Measurements from ENCODE around the gene RXRB. TPM values are rescaled to one million over a fixed set of nuclear protein-coding genes. Genes with fewer than 3 reads are reported as not detected.

The RXRB gene
- total RNA-seq, 4 donors from 2014 or later: 17.8 to 27.3 (median 24.9) TPM

- WGBS, 2 donors: 81 to 93% methylated on average over 9 of the region's 9 CpGs
- no peak overlapping the region for H3K4me3 ChIP-seq (ENCODE audit: low read depth, poor library complexity, severe bottlenecking)
- TF ChIP-seq POLR2A (IDR thresholded peaks at IDR 0.05): no peak
- TF ChIP-seq, protein P1, sequence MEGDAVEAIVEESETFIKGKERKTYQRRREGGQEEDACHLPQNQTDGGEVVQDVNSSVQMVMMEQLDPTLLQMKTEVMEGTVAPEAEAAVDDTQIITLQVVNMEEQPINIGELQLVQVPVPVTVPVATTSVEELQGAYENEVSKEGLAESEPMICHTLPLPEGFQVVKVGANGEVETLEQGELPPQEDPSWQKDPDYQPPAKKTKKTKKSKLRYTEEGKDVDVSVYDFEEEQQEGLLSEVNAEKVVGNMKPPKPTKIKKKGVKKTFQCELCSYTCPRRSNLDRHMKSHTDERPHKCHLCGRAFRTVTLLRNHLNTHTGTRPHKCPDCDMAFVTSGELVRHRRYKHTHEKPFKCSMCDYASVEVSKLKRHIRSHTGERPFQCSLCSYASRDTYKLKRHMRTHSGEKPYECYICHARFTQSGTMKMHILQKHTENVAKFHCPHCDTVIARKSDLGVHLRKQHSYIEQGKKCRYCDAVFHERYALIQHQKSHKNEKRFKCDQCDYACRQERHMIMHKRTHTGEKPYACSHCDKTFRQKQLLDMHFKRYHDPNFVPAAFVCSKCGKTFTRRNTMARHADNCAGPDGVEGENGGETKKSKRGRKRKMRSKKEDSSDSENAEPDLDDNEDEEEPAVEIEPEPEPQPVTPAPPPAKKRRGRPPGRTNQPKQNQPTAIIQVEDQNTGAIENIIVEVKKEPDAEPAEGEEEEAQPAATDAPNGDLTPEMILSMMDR (IDR thresholded peaks at IDR 0.05): no peak
- intact Hi-C loops (cut with DNase I; ENCODE audit: low total_unique reads): no loop called here
- DNase-seq (ENCODE audit: low spot score in 2 of 2): no peak
Measured at GRCh38 chr6:33170176-33171015, 30.1 kb downstream of the RXRB start.

DNA sequence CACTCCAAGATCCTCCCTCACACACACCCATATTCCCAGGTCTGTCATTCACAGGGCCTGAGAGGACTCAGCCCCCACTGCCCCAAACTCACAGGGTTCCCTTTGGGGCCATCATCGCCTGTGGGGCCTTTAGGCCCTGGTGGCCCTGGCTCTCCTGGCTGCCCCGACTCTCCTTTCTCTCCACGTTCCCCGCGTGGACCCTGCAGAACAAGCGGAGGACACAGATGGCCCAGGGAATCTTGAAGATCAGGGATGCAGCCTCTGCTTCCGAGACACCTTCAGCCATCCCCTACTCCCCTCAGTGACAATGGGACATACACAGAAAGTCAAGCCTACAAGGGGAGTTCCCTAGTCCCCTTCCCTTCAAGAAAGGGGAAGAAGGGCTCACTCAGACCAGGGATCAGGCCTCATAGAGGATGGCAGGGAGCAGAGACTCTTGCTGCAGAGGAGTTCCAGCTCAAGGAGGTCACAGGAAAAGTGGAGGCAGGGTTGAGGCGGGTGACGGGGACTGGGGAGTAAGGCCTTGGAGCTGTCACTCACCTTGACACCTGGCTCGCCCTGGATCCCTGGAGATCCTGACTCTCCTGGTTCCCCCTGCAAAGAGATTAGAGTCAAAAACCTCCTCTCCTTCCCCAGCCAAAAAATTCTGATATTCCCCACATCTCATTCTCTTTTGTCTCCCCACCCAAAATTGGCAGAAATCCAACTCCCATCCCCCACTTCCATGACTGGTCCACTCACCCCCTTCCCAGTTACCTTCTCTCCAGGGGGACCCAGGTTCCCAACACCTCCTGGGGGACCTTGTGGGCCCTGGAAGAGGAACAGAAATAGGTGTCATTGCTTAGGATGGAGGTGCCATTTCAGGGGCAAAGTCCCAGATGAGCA lies 30.9 kb downstream of the RXRB start:
- 93% methylated on average over 10 of the region's 10 CpGs for WGBS, 2 donors
- no peak overlapping the region for H3K4me3 ChIP-seq (ENCODE audit: low read depth, poor library complexity, severe bottlenecking)
- intact Hi-C loops (cut with DNase I; ENCODE audit: low total_unique reads): no loop called here
- TF ChIP-seq, protein P1 (IDR thresholded peaks at IDR 0.05): no peak
- no peak for TF ChIP-seq POLR2A (IDR thresholded peaks at IDR 0.05)
- no peak for DNase-seq (ENCODE audit: low spot score in 2 of 2)

- WGBS, 2 donors: 64 to 76% methylated on average over 5 of the region's 5 CpGs
- no peak overlapping the region for H3K4me3 ChIP-seq (ENCODE audit: low read depth, poor library complexity, severe bottlenecking)
- no peak for DNase-seq (ENCODE audit: low spot score in 2 of 2)
- TF ChIP-seq, protein P1 (IDR thresholded peaks at IDR 0.05): no peak
- TF ChIP-seq POLR2A (IDR thresholded peaks at IDR 0.05): no peak
- intact Hi-C loops (cut with DNase I; ENCODE audit: low total_unique reads): no loop called here
Measured at GRCh38 chr6:33168639-33169038, 31.8 kb downstream of the RXRB start.

DNA sequence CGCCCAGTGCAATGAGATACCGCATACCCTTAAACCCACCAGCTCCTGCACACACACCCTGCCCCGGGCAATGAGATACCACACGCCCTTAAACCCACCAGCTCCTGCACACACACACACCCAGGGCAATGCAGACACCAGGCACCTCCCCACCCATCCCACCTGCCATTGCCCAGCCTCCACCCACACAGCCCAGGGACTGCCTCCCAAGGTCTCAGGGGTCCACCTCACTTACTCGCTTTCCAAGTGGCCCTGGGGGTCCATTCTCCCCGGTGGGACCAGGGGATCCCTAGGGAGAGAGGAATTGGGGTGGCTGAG lies 32.2 kb downstream of the RXRB start:
- no peak for DNase-seq (ENCODE audit: low spot score in 2 of 2)
- no peak overlapping the region for H3K4me3 ChIP-seq (ENCODE audit: low read depth, poor library complexity, severe bottlenecking)
- intact Hi-C loops (cut with DNase I; ENCODE audit: low total_unique reads): no loop called here
- TF ChIP-seq POLR2A (IDR thresholded peaks at IDR 0.05): no peak
- TF ChIP-seq, protein P1 (IDR thresholded peaks at IDR 0.05): no peak
- WGBS, 2 donors: 75 to 77% methylated on average over 6 of the region's 6 CpGs

- DNase-seq (ENCODE audit: low spot score in 2 of 2): no peak
- 85 to 86% methylated on average over 19 of the region's 19 CpGs for WGBS, 2 donors
- intact Hi-C loops (cut with DNase I; ENCODE audit: low total_unique reads): no loop called here
- no peak overlapping the region for H3K4me3 ChIP-seq (ENCODE audit: low read depth, poor library complexity, severe bottlenecking)
- TF ChIP-seq, protein P1 (IDR thresholded peaks at IDR 0.05): no peak
- TF ChIP-seq POLR2A (IDR thresholded peaks at IDR 0.05): no peak
Measured at GRCh38 chr6:33167374-33168283, 32.8 kb downstream of the RXRB start.

All from lower leg skin (tissue), 4 donors.